Stimulated activated CD8-positive, alpha-beta memory T cell treated with anti-CD3 and anti-CD28 coated beads, Interleukin-12 subunit alpha, Interleukin-12 subunit beta, amount 100 ng/mL, for 1 hour (primary cell): ENCODE measurements around the gene ACSM2B.
"Not testable (repeated sequence)": the region's sequence is repeated elsewhere in the genome, so short reads cannot be mapped to it uniquely, and the experiment has no call there.

Experiments used
- DNase-seq: peaks from one replicate; pipeline ENCODE4 v3.0.0-alpha.2; 2020; ENCODE audit warnings: low read depth

Gene ACSM2B

GRCh38 chr16:20595068-20595467 is 18.9 kb upstream of the ACSM2B start:
- DNase-seq: not testable (repeated sequence)

DNA sequence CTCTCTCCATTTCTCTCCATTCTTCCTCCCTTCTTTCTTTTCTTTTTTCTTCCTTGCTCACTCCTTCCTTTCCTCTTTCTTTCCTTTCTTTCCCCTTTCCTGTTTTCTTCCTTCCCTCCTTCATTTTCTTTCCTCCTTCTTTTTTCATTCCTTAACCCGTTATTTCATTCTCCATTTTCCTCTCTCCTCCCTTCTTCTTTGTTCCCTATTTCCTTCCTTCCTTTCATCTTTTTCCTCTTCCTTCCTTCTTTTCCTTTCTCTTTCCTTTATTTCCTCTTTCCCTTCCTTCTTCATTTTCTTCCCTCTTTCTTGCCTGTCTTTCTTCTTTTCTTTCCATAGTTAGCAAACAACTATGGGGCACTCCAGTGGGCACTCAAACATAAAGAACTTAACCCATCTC is 16.6 kb upstream of the ACSM2B start:
- DNase-seq: not testable (repeated sequence)

- not testable (repeated sequence) for DNase-seq
These were observed 13.3 kb upstream of the ACSM2B start for GRCh38 chr16:20589486-20589885.

- DNase-seq: not testable (repeated sequence)
These were observed 11.5 kb upstream of the ACSM2B start for GRCh38 chr16:20587645-20588074.

DNA sequence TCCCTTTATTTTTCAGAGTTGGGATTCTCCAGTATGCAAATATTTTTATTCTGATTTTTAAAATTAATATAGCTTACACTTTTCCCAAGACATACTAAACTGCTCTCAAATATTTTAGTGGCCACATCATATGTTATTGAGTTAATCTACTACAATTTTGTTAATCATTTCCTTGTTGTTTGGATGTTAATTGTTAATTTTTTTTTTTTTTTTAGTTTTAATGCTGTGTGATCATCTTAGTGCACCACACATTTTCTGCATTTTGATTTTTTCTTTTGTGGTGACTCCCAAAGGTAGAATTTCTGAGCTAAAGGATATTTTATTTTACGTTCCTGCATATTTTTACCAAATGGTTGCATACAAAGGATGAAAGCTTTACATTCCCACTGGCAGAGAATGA is 10.5 kb upstream of the ACSM2B start:
- DNase-seq: not testable (repeated sequence)

GRCh38 chr16:20586112-20586511 is 9.9 kb upstream of the ACSM2B start:
- DNase-seq: not testable (repeated sequence)

GRCh38 chr16:20580487-20581259 is 4.5 kb upstream of the ACSM2B start:
- not testable (repeated sequence) for DNase-seq

DNA sequence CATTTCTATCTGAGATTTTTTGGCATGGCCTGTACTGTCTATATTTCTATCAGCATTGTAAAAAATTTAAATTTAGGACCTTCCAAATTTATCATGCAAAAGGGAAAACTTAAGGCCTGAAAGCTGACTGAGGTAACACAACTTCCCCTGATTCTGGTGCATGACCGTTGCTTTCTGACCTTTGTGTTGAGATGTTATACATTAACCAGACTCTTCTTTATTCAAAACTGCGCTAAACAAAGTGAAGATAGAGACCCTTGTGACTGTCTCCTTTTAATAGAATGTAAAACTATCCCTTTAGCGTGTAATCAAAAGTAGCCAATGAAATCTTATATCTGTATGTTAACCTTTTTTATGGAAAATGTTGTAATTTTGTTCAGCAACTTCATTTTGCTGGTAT is 1.9 kb upstream of the ACSM2B start:
- DNase-seq: not testable (repeated sequence)

GRCh38 chr16:20569117-20569651 is 7.0 kb downstream of the ACSM2B start:
- DNase-seq: not testable (repeated sequence)

DNA sequence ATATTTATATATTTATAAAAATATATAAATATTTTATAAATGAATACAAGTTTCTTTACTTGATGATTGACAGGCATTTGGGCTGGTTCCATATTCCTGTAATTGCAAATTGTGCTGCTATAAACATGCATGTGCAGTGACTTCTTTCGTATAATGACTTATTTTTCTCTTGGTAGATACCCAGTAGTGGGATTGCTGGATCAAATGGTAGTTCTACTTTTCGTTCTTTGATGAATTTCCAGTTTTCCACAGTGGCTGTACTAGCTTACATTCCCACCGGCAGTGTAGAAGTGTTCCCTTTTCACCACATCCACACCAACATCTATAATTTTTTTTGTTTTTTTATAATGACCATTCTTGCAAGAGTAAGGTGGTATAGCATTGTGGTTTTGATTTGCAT is 7.8 kb downstream of the ACSM2B start:
- DNase-seq: no peak

GRCh38 chr16:20566864-20567263 is 9.3 kb downstream of the ACSM2B start:
- no peak for DNase-seq

DNA sequence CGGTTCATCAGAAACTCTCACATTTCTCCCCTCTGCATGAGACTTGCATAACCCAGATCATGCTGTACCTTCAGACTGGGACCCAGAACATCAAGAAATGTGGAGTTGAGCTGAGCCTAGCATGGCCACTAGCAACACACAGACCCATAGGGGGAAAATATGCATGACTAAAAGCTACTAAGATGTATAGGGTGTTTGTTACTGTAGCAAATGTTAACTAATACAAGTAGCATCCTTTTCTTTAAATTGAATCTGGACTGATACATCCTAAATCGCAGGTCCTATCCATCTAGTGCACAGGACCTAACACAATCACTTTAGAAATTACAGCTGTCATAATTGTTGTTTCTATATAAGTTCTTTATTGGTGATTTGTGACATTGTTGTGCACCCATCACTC is 10.8 kb downstream of the ACSM2B start:
- not testable (repeated sequence) for DNase-seq

- DNase-seq: not testable (repeated sequence)
These were observed 11.9 kb downstream of the ACSM2B start for GRCh38 chr16:20564218-20564617.

DNA sequence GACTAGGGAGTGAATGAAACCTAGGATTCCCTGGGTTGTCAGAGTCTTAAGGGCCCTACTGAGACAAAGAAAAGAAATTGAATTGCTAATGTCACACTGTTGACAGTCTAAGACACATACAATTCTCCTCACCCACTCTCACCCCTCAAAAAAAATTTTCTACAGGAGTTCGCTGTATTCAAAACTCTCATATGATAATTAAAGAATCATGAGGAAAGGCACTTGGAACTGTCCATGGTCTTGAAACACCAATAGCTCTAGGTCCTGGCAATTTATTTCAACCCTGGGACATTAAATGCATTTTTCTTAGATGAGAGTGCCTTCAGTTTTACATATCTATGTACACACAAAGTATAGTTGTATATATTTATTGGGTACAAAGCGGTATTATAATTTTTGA is 20.5 kb downstream of the ACSM2B start:
- not testable (repeated sequence) for DNase-seq

DNA sequence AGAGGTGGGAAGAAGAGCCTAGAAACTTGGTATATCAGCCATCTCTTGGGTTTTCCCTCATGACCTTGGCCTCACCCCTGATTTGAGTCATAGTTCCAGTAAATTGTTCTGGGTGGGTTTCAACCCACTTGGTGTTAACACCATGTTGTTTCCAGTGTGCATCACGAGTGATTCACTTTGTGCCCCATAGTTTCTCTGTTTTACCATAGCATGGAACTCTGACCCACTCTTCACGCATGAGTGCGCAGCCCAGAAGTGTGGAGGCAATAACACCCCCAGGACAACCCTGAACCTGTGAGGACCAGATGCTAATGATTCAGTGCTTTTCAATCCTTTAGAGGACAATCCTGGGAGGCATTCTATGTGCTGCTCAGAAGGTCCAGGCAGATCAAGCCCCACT is 21.5 kb downstream of the ACSM2B start:
- not testable (repeated sequence) for DNase-seq

- DNase-seq: not testable (repeated sequence)
These were observed 22.7 kb downstream of the ACSM2B start for GRCh38 chr16:20553493-20553892.

GRCh38 chr16:20546951-20547350 is 29.2 kb downstream of the ACSM2B start:
- not testable (repeated sequence) for DNase-seq

GRCh38 chr16:20546278-20546853 is 29.8 kb downstream of the ACSM2B start:
- DNase-seq: not testable (repeated sequence)

DNA sequence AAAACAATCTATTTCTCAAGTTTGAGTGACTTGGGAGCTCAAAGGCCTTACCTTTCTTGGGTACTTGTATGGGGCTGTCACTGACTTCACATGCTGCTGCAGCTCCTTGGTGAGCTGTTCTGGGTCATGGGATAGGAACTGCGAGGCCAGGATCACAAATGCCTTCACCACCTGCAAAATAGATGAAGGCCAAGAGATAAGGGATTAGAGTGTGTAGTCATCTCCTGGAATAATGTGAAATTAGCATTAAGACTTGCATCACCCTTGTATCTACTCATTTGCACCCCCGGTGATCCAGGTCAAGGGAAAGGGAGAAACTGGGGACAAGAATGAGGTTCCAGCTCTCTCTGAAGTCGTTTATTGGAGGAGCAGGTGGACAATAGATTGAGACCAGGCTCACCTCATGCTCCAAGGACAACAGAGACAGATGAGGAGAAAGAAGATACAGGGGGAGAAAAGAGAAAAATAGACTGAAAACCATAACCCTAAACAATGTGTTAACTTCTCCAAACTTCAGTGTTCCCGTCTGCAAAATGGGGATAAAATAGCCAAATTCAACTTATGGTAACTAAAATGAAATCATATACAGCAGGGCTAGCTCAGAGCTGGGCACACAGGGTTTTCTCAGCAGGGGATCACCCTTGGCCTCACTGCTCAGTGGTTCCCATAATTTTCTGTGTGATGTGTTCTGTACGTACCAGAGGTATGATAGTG is 35.4 kb downstream of the ACSM2B start:
- not testable (repeated sequence) for DNase-seq

DNA sequence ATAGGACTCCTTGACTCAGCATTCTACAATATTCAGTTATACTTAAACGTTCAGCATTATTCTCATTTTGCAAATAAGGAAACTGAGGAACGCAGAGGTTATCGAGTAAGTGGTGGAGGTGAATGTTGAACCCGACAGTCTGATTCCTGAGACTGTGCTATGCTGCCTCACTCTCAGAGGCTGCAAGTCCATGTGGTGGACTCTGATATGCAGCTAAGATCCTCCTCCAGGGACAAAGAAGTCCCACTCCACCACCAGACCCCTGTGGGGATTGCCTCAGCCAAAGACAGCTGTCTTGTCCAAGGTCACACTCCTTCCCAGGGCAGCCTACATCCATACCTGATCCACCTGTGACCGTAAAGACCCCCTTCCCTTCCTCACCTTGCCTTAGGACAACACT is 37.5 kb downstream of the ACSM2B start:
- DNase-seq: no peak

GRCh38 chr16:20538181-20538580 is 38.0 kb downstream of the ACSM2B start:
- no peak for DNase-seq

GRCh38 chr16:20536669-20537068 is 39.5 kb downstream of the ACSM2B start:
- DNase-seq: not testable (repeated sequence)
